Thyroid gland (tissue), 4 donors: ENCODE measurements around the gene DEFB128.

Experiments
- CTCF ChIP-seq, 6 experiments: fragments of 200-600 bp in 3 of 6; fragments of 450-650 bp in 3 of 6; sonication (generic) in 3 of 6; IDR thresholded peaks; one replicate each; pipeline ENCODE4 v1.5.1; 2016 to 2019; ENCODE audit warnings: antibody characterized with exemption in 6 of 6, mild to moderate bottlenecking in 2 of 6, inconsistent platforms in 1 of 6, moderate library complexity in 1 of 6
- POLR2A ChIP-seq, 2 donors: fragments of 450-650 bp; IDR thresholded peaks; one replicate each; pipeline ENCODE4 v1.6.1; 2017; ENCODE audit warnings: antibody characterized with exemption in 2 of 2, mild to moderate bottlenecking in 2 of 2, moderate library complexity in 1 of 2

- no peak for TF ChIP-seq POLR2A (IDR thresholded peaks at IDR 0.05)
- TF ChIP-seq CTCF (IDR thresholded peaks at IDR 0.05): no peak
Observed at GRCh38 chr20:226958-227357, 37.4 kb upstream of the DEFB128 start, which contains the start of gene DEFB129.
